Measurements from ENCODE around the gene MARCOL. TPM values are rescaled to one million over a fixed set of nuclear protein-coding genes. Genes with fewer than 3 reads are reported as not detected.
"Not testable (repeated sequence)": the region's sequence is repeated elsewhere in the genome, so short reads cannot be mapped to it uniquely, and the experiment has no call there.

Gene MARCOL
- polyA plus RNA-seq, 1 donor = not detected

DNA sequence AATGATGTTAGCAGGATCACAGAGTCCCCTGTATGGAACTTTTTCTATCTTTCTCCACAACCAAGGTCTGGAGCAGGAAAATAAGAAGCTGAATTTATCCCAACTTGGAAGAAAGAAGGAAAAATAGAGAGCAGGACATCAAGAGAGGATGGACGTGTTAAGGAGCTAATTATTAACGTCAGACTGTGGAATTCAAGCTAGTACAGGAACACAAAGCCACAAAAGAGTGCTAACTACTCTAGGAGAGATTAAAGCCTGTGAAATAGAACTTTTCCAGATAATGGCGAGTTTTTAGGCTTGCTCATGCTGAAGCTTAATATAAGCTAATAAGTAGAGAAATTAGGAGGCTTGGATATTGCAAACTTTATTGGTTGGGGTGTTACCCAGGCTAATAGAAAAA, 29.6 kb downstream of the MARCOL start:
- no peak for DNase-seq

GRCh38 chr5:148268566-148268965, 30.2 kb downstream of the MARCOL start, which contains the start of gene SPINK13:
SPINK13 (plus strand) TSS chr5:148268794; CDS start chr5:148270073, 1,279 bp downstream.
- DNase-seq = no peak

DNA sequence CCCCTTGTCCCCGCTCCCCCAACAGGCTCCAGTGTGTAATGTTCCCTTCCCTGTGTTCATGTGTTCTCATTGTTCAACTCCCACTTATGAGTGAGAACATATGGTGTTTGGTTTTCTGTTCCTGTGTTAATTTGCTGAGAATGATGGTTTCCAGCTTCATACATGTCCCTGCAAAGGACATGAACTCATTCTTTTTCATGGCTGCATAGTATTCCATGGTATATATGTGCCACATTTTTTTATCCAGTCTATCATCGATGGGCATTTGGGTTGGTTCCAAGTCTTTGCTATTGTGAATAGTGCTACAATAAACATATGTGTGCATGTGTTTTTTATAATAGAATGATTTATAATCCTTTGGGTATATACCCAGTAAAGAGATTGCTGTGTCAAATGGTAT, 36.8 kb downstream of the MARCOL start:
- DNase-seq = not testable (repeated sequence)

DNA sequence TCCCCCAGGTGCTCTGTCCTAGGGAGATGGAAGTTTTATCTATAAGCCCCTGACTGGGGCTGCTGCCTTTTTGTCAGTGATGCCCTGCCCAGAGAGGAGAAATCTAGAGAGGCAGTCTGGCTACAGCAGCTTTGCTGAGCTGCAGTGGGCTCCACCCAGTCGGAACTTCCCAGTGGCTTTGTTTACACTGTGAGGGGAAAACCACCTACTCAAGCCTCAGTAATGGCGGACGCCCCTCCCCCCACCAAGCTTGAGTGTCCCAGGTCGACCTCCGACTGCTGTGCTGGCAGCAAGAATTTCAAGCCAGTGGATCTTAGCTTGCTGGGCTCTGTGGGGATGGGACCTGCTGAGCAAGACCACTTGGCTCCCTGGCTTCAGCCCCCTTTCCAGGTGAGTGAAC, 42.6 kb downstream of the MARCOL start:
- not testable (repeated sequence) for DNase-seq

GRCh38 chr5:148281336-148281735, 43.0 kb downstream of the MARCOL start:
- DNase-seq = not testable (repeated sequence)

DNA sequence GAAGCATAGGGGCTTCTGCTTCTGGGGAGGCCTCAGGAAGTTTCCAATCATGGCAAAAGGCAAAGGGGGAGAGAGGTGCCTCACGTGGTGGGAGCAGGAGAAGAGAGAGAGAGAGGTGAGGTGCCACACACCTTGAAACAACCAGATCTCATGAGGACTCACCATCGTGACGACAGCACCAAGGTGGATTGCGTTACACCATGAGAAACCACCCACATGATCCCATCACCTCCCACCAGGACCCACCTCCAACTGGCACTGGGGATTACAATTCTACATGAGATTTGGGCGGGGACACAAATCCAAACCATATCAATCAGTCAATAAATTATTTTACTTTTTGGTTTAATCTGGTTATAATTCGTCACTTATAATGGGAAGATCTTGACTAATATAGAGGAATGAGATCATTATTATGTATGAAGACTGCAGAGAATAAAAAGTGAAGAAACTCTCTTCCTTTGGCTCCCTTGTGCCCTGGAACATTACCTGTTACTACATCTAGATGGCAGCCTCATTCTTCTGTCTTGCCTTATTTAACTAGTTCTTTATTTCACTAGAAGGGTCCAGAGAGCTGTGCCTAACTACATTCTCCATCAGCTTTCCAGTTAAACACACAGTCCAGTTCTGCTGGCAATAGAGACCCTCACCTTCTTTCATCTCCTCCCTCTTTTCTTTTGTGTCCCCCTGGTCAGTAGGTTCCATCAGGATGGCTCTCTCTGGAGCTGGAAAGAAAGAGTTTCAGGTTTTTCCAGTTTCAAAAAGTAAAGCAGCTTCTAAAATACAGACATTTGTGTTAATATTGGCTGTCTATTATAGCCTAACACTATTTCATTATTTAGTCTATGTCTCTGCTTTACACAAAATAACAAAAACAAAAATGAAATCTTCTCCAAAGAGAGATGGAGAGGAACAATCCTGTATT, 52.2 kb downstream of the MARCOL start:
- no peak for DNase-seq

Other genes starting within 250 kb of the MARCOL start
- 0.67 TPM for gene SPINK5, start 174.5 kb upstream of the MARCOL start, polyA plus RNA-seq (ENCODE audit: insufficient read length)
- gene SPINK14, start 70.0 kb upstream of the MARCOL start, polyA plus RNA-seq (ENCODE audit: insufficient read length) = not detected
- not detected for gene SPINK6, start 35.5 kb upstream of the MARCOL start, polyA plus RNA-seq (ENCODE audit: insufficient read length)
- 1.1 TPM for gene SPINK13, start 30.3 kb downstream of the MARCOL start, polyA plus RNA-seq (ENCODE audit: insufficient read length)
- gene SPINK7, start 73.9 kb downstream of the MARCOL start, polyA plus RNA-seq (ENCODE audit: insufficient read length) = 0.35 TPM
- 0.55 TPM for gene SPINK9, start 97.0 kb downstream of the MARCOL start, polyA plus RNA-seq (ENCODE audit: insufficient read length)
- gene FBXO38, start 145.4 kb downstream of the MARCOL start, polyA plus RNA-seq (ENCODE audit: insufficient read length) = 54.6 TPM

Measured in left kidney (tissue), 2 donors.